Epithelial cell of esophagus (primary cell): ENCODE data around the gene PDGFB.
A peak's percentile ranks its signal among the peaks of the same experiment; 100 is the strongest.

ENCODE experiments used
- DNase-seq: peaks from one replicate; pipeline ENCODE4 v3.0.0; 2010; ENCODE audit warnings: low read depth
- H3K4me3 ChIP-seq: 2 replicates; pipeline ENCODE4 v1.5.1; 2011; ENCODE audit warnings: mild to moderate bottlenecking, low read length, control low read depth
- CTCF ChIP-seq: IDR thresholded peaks from 2 replicates; pipeline ENCODE4 v1.5.1; 2011; ENCODE audit warnings: low read depth, mild to moderate bottlenecking, low read length, control low read depth, inconsistent platforms; ENCODE audit not compliant: insufficient read depth; ENCODE audit errors: missing control alignments

Gene PDGFB

GRCh38 chr22:39263626-39264348 lies 19.0 kb upstream of the PDGFB start:
- TF ChIP-seq CTCF, result no peak
- no peak for DNase-seq

GRCh38 chr22:39259666-39260065 lies 14.9 kb upstream of the PDGFB start:
- no peak for DNase-seq
- TF ChIP-seq CTCF, result no peak
- no peak overlapping the region for H3K4me3 ChIP-seq

More at GRCh38 chr22:39263626-39264348, 19.0 kb upstream of the PDGFB start:
- H3K4me3 ChIP-seq, result no peak overlapping the region

- DNase-seq, result no peak
- TF ChIP-seq CTCF, result no peak
Observed at GRCh38 chr22:39257901-39258475, 13.2 kb upstream of the PDGFB start.

GRCh38 chr22:39256979-39257378 lies 12.2 kb upstream of the PDGFB start:
- H3K4me3 ChIP-seq, result no peak overlapping the region
- no peak for DNase-seq
- TF ChIP-seq CTCF, result no peak

More at GRCh38 chr22:39257901-39258475, 13.2 kb upstream of the PDGFB start:
- H3K4me3 ChIP-seq, result no peak overlapping the region

GRCh38 chr22:39256186-39256552 lies 11.4 kb upstream of the PDGFB start:
- H3K4me3 ChIP-seq, result no peak overlapping the region
- TF ChIP-seq CTCF, result no peak
- no peak for DNase-seq

GRCh38 chr22:39255449-39256185 lies 10.8 kb upstream of the PDGFB start:
- H3K4me3 ChIP-seq, result no peak overlapping the region
- TF ChIP-seq CTCF, result no peak
- DNase-seq, result no peak

GRCh38 chr22:39254789-39255298 lies 10.1 kb upstream of the PDGFB start:
- H3K4me3 ChIP-seq, result no peak overlapping the region
- DNase-seq, result peak; percentile 64
- TF ChIP-seq CTCF, result no peak
